NCI-H128 (cell line): ENCODE results near the gene MAP3K5.
A peak's percentile ranks its signal among the peaks of the same experiment; 100 is the strongest.
"Not testable (repeated sequence)": the region's sequence is repeated elsewhere in the genome, so short reads cannot be mapped to it uniquely, and the experiment has no call there.

Source experiments
- DNase-seq: peaks from one replicate; lab custom pipeline; 2025; ENCODE audit not compliant: unreplicated experiment; lab: John Stamatoyannopoulos, UW

Gene MAP3K5, protein sequence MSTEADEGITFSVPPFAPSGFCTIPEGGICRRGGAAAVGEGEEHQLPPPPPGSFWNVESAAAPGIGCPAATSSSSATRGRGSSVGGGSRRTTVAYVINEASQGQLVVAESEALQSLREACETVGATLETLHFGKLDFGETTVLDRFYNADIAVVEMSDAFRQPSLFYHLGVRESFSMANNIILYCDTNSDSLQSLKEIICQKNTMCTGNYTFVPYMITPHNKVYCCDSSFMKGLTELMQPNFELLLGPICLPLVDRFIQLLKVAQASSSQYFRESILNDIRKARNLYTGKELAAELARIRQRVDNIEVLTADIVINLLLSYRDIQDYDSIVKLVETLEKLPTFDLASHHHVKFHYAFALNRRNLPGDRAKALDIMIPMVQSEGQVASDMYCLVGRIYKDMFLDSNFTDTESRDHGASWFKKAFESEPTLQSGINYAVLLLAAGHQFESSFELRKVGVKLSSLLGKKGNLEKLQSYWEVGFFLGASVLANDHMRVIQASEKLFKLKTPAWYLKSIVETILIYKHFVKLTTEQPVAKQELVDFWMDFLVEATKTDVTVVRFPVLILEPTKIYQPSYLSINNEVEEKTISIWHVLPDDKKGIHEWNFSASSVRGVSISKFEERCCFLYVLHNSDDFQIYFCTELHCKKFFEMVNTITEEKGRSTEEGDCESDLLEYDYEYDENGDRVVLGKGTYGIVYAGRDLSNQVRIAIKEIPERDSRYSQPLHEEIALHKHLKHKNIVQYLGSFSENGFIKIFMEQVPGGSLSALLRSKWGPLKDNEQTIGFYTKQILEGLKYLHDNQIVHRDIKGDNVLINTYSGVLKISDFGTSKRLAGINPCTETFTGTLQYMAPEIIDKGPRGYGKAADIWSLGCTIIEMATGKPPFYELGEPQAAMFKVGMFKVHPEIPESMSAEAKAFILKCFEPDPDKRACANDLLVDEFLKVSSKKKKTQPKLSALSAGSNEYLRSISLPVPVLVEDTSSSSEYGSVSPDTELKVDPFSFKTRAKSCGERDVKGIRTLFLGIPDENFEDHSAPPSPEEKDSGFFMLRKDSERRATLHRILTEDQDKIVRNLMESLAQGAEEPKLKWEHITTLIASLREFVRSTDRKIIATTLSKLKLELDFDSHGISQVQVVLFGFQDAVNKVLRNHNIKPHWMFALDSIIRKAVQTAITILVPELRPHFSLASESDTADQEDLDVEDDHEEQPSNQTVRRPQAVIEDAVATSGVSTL (N-terminal part only)

DNA sequence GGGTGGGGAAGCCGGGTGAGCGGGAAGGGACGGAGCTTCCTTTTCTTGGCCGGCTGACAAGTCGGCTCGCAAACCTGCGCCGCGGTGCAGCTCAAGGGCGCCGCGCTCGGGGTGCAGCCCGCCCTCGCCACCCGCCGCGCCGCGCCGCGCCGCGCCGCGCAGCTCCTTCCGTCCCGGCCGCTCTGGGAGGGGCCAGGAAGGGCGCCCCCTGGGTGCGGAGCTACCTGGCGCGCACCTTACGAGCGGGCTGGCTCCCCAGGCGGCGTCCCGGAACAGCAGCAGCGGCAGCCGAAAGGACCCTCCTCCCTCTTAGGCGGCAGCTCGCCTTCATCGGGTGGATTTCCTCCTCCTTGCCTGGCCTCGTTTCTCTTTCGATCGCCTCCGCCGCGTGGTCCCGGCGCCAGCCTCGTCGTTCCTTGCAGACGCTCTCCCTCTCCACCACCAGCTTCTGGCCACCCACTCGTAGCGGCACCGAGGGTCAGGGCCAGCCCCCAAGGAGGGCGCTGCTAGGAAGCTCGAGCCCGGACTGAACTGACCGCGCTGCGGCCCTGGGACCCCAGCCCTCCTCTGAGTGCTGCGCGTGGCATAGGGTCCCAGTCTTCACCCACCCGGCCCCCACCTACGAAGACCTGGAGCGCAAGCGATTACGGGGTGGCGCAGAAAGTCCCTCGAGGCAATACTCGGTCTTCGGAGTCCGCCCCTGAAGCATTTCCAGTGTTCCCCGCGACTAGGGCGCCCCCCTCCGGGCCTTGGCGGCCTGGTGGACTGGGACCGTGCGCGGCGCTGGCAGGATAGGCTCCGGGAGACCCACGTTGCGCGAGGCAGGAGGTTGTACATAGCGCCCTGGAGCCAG lies at the start of gene MAP3K5:
MAP3K5 (minus strand) TSS at position 68 of the 853 bp plus-strand sequence. CDS start 320 bp downstream, outside the sequence.
- DNase-seq, result peak; percentile 73

DNA sequence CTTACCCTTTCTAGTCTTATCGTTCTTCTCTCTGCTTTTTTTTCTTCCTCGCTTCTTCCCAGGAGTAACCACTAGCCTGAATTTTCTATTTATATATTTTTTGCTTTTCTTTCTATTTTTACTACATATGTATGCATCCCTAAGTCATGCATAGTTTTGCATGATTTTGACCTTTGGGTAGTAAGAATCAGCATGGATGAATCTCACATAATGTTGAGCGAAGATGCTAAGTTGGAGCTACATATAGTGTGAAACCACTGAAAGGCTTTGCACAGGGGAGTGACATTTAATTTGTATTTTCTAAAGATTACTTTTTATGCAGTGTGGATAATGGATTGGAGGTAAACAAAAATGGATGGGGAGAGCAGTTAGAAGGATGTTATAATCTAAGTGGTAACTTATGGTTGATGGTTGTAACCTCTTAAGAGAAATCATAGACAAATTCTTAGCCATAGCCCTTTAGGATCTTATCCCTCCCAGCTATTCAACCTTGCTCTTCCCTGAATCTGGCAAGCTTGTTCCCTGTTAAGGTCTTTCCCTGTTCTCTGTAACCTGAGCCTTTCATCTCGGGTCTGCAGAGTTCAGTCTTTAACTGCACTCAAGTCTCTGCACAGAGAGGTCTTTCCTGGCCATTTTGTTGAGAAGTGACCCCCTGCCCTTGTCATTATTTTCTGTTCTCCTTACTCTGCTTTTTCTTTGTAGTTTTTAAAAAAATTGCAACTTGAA lies 48.2 kb upstream of the MAP3K5 start:
- DNase-seq, result no peak

DNA sequence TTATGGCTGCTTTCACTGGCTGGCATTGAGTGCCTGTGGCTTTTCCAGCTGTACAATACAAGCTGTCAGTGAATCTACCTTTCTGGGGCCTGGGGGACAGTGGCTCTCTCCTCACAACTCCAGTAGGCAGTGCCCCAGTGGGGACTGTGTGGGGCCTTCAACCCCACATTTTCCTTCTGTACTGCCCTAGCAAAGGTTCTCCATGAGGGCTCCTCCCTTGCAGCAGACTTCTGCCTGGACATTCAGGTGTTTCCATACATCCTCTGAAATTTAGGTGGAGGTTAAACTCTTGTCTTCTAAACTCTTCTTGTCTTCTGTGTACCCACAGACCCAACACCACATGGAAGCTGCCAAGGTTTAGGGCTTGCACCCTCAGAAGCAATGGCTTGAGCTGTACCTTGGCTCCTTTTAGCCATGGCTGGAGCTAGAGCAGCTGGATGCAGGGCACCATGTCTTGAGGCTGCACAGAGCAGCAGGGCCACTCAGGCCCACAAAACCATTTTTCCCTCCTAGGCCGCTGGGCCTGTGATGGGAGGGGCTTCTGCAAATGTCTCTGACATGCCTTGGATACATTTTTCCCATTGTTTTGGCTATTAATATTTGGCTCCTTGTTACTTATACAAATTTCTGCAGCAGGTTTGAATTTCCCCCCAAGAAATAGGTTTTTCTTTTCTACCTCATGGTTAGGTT lies 39.7 kb upstream of the MAP3K5 start:
- DNase-seq, result no peak

DNA sequence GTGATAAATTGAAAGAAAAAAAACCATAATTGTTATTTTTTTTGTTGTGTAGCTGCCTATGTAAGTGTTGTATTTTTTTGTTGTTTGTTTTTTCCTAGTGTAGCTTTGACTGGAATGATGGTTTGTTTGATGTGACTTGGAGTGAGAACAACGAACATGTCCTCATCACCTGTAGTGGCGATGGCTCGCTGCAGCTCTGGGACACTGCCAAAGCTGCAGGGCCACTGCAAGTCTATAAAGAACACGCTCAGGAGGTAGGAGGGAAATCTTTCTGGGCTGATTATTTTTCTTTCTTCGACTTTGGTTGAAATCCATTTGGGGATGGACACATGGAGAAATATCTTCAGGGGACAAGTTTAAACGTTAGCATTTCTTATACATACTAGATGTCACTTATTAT lies 33.9 kb upstream of the MAP3K5 start:
- no peak for DNase-seq

DNA sequence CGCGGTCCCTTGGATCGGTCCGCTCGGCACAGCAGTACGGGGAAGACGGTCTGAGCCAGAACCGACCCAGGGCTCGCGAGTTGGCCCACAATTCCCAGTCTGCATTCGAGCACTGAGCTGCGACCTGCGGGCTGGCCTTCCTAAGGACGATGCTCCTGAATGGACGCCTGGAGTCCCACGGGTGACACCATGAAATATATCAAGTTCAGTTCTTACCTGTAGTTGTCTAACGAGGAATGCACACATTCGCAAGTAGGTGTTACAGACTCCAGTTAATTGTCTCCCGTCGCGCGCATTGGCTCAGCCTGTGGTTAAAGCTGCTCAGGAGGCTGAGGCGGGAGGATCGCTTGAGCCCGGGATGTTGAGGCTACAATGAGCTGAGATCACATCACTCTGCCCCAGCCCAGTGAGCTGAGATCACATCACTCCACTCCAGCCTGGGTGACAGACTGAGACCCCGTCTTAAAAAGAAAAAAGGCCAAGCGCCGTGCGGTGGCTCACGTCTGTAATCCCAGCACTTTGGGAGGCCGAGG lies 30.9 kb upstream of the MAP3K5 start:
- no peak for DNase-seq

DNA sequence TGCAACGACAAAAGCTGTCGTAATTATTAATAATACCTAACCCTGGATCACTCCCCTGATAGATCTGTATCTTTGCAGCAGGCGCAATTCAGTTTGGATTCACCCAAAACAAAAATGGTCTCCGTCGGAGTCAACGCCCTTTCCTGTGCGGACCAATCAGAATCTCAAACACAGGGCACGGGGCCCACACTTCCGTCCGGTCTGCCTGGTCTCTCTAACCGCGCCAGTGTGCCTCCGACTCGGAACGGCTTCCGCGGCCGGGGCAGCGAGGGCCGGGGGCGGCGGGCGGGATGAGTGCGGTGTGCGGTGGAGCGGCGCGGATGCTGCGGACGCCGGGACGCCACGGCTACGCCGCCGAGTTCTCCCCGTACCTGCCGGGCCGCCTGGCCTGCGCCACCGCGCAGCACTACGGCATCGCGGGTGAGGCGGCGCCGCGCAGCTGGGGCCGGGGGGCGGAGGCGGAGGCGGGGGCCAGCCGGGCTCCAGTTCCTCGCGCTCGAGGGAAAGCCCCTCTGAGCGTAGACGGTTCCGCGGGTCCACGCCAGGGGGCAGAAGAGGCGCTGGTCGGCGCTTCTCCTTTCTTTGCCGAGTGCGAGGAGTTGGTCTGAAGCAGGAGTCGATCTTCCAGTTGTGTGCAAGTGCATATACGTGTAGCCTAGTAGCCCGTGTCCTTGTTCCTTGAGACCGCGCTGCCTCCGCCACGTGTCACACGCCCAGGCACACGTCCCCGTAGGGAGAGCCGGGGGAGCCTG lies 30.3 kb upstream of the MAP3K5 start, which contains the start of gene PEX7:
PEX7 (plus strand) TSS at position 217 of the 752 bp plus-strand sequence; CDS start at position 291, 74 bp downstream.
- DNase-seq, result peak; percentile 50

DNA sequence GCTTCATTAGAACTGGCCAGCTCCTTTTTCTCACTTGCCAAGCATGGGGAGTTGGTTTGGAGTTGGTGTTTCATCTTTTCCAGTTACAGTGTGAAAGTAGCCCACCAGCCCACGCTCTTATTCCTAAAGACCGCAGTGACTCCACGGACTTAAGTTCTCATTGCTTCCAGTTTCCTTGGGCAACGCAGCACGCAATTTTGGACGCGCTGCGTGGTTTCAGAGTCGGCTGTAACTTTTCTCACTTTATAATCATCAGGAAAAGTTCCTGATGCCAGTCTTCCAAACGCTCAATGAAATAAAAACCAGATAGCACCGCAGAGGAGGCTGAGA lies 29.7 kb upstream of the MAP3K5 start:
- DNase-seq, result no peak

DNA sequence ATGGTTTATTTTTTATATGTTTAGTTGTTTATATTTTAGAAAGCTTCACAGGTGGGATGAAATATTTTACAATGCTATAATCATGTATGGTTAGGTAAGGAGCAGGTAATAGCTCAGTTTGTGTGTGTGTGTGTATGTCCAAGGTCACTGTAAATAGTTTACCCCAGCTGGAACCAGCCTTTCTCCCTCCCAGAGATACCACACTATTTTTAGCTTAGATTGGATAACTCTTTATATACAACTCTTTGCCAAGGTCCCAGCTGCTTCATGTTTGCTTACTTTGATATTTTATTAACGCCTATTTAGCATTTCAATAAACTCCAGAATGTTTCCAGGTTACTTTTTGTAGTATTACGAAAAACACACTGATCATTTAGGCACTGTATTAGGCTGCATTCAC lies 28.3 kb upstream of the MAP3K5 start:
- no peak for DNase-seq

DNA sequence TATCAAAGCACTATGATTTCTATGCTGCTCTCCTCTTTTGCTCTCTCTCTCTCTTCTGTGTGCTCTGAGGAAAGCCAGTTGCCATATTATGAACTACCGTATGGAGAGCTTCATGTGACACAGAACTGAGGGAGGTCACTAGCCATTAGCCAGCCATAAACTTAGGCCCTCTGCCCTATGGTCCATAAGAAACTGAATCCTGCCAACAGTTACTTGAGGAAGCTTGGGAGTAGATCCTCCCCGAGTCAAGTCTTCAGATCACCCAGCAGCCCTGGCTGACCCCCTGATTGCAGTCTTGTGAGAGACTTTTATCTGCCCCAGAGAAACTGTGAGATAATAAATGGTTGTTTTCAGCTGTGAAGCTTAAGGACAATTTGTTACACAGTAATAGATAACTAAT lies 24.4 kb upstream of the MAP3K5 start:
- DNase-seq, result no peak

DNA sequence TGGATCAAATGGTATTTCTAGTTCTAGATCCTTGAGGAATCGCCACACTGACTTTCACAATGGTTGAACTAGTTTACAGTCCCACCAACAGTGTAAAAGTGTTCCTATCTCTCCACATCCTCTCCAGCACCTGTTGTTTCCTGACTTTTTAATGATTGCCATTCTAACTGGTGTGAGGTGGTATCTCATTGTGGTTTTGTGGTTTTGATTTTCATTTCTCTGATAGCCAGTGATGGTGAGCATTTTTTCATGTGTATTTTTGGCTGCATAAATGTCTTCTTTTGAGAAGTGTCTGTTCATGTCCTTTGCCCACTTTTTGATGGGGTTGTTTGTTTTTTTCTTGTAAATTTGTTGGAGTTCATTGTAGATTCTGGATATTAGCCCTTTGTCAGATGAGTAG lies 23.3 kb upstream of the MAP3K5 start:
- DNase-seq, result not testable (repeated sequence)

DNA sequence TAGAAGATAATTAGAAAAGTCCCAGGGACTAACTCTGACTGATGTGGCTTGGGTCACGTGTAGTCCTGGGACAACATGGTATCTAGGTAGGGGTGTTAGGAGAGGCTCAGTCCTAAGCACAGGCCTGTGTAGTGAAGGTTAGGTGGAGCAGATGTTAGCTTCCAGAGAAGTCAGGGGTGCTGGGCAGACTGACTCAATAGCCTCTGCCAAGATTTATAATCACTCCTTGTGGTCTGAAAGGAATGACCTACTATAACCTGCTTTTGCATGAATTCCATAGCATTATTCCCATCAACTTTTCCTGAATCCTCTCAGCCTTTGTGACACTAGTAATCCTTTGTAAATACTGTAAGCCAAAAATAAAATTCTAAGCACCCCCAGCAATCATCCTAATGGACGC lies 19.9 kb upstream of the MAP3K5 start:
- no peak for DNase-seq

DNA sequence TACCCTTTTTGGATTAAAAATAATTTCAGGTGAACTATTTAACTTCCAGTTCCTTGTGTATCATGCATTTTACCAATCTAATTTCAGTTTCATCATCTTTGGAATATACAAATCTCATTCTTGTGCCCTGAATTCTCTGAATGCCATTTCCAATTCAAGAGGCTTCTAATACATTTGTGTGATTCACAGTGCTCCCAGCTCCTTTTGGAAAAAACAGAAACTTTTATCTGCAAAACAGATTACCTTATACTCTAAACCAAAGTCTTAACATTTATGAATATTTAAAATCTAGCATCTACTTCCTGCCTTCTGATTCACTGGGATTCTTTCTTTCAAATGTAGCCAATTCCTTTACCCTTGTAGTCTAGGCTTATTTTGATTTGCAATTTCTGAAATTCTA lies 19.0 kb upstream of the MAP3K5 start:
- no peak for DNase-seq

DNA sequence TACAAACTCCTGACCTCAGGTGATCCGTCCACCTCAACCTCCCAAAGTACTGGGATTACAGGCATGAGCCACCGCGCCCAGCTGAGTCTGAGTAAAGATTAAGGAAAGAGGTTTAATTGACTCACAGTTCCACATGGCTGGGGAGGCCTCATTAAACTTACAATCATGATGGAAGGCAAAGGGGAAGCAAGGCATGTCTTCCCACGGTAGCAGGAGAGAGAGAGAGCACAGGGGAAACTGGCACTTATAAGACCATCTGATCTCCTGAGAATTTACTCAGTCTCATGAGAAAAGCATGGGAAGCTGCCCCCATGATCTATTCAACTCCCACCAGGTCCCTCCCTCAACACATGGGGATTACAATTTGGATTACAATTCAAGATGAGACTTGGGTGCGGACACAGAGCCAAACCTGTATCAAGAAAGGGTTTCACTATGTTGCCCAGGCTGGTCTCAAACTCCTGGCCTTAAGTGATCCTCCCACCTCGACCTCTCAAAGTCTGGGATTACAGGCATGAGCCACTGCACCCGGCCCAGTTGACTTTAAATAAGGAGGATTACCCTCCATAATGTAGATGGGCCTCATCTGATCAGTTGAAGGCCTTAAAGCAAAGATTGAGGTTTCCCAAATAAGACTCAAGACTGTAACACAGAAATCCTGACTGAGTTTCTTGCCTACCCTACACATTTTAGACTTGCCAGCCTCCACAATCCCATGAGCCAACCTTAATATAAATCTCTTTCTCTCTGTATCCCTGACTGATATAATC lies 17.0 kb upstream of the MAP3K5 start:
- DNase-seq, result no peak

DNA sequence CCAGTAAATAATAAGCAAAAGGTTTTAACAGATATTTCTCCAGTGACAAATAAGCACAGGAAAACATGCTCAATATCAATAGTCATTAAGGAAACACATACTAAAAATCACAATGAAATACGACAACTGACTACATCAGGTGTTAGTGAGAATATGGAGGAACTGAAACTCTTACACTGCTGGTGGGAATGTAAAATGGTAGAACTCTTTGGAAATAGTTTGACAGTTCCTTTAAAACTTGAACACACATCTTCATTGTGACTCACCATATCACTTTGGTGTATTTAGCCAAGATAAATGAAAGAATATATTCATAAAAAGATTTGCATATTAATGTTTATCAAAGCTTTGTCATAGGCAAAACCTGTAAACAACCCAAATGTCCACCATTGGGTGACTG lies 11.3 kb upstream of the MAP3K5 start:
- DNase-seq, result no peak

DNA sequence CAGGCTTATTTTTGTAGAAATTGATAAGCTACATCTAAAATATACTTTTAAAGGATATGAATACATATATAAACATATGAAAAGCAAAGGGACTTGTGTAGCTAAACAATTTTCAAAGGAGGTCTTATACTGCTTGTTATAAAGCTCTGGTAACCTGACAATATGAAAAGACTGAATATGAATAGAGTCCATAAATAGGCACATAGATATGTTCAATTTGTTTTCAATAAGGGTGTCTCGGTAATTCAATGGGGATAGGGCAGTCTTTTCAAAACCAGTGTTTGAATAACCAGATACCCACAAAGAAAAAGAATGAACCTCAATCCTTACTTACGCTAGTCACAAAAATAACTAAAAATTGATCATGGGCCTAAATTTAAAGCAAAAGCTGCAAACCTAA lies 9.3 kb upstream of the MAP3K5 start:
- no peak for DNase-seq

DNA sequence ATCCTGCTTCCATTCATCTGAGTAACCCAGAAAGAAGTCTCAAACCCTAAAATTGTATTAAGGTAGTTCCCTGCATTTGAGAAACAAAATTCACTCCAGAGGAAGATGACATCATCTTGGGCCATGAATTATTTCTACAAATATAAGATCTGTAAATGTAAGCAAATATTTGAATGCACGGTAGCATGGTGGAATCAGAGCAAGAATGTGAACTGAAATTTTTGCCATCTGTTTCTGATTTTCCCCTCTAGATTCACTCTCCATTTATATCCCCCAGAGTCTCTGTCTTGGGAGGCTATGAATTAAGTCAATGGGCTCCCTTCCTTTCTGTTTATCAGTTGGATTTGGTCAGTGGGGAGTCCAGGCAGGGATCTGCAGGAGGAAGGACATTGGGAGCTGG lies 5.8 kb upstream of the MAP3K5 start:
- DNase-seq, result no peak

DNA sequence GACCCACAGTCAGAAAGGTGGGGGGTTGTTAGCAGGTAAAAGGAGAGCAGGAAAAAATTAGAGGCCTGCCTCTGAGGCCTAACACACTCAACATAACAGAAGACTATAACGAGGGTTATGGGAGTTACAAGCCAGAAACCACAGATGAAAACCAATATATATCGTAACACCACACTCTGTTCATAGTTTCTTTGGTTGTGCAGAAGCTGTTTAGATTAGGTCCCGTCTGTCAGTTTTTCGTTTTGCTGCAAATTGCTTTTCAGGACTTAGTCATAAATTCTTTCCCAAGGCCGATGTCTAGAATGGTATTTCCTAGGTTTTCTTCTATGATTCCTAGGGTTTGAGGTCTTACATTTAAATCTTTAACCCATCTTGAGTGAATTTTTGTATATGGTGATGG lies 3.7 kb upstream of the MAP3K5 start:
- no peak for DNase-seq

DNA sequence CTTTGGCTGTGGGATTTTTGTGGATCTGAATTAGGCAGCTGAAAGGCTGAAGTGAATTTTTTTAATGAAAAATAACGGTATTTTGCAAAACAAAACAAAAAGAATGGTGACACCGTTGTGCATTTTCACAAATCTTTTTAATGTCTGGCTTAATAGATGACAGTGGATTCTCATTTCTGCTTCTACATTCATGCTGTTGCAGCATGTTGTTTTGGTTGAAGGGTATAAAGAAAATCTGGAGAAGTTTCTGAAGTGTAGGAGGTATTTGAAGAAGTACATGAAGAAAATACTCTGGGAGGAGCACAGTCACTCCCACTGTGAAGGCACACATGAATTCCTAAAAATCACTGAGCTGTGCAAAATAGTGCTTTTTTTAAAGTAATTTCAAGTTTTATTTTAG lies 3.1 kb upstream of the MAP3K5 start:
- DNase-seq, result no peak
